Neural cell (in vitro differentiated cells): Measurements from ENCODE around the gene PCP4L1. TPM values are rescaled to one million over a fixed set of nuclear protein-coding genes. Genes with fewer than 3 reads are reported as not detected.

Experiments used
- H2AFZ ChIP-seq: fragments of 200-600, 300-800 bp; sonication (generic), shearing (Covaris generic); 2 replicates; pipeline ENCODE4 v1.6.0; 2014; ENCODE audit warnings: low read depth, mild to moderate bottlenecking, antibody characterized with exemption, low read length, moderate library complexity
- H3F3A ChIP-seq: fragments of 200-600 bp; shearing (Covaris generic); 2 replicates; pipeline ENCODE4 v1.6.1; 2016; ENCODE audit warnings: mild to moderate bottlenecking, moderate library complexity, mixed read lengths, antibody characterized with exemption, low read length; ENCODE audit not compliant: insufficient read depth, poor library complexity, severe bottlenecking
- H3K27ac ChIP-seq: fragments of 200-600, 300-800 bp; sonication (generic), shearing (Covaris generic); 2 replicates; pipeline ENCODE4 v1.5.1; 2014; ENCODE audit warnings: mild to moderate bottlenecking, low read length, moderate library complexity
- H3K27me3 ChIP-seq: fragments of 300-800, 200-600 bp; sonication (generic), shearing (Covaris generic); 2 replicates; pipeline ENCODE4 v1.6.0; 2014; ENCODE audit warnings: mild to moderate bottlenecking, low read depth, low read length, moderate library complexity; ENCODE audit not compliant: insufficient read depth
- H3K36me3 ChIP-seq: fragments of 300-800, 200-600 bp; sonication (generic), shearing (Covaris generic); 2 replicates; pipeline ENCODE4 v1.5.1; 2014; ENCODE audit warnings: mild to moderate bottlenecking, antibody characterized with exemption, low read length, moderate library complexity; ENCODE audit not compliant: insufficient read depth
- H3K4me2 ChIP-seq: fragments of 300-800, 200-600 bp; sonication (generic), shearing (Covaris generic); 2 replicates; pipeline ENCODE4 v1.6.0; 2014; ENCODE audit warnings: mild to moderate bottlenecking, low read length
- H3K4me3 ChIP-seq: fragments of 300-800, 200-600 bp; sonication (generic), shearing (Covaris generic); 2 replicates; pipeline ENCODE4 v1.5.1; 2014; ENCODE audit warnings: mild to moderate bottlenecking, low read length, moderate library complexity
- H3K79me2 ChIP-seq: fragments of 200-600 bp; shearing (Covaris generic); replicated peaks from 2 replicates; pipeline ENCODE4 v1.6.0; 2014; ENCODE audit warnings: mild to moderate bottlenecking, low read length, moderate library complexity; ENCODE audit not compliant: insufficient read depth
- H3K9ac ChIP-seq: fragments of 300-800, 200-600 bp; sonication (generic), shearing (Covaris generic); 2 replicates; pipeline ENCODE4 v1.6.1; 2016; ENCODE audit warnings: mild to moderate bottlenecking, low read length, mixed read lengths
- H3K9me2 ChIP-seq: fragments of 200-600 bp; shearing (Covaris generic); 2 replicates; pipeline ENCODE4 v1.6.1; 2016; ENCODE audit warnings: mild to moderate bottlenecking, low read length, mixed read lengths; ENCODE audit not compliant: insufficient read depth
- H3K9me3 ChIP-seq: fragments of 200-600, 300-800 bp; sonication (generic), shearing (Covaris generic); 2 replicates; pipeline ENCODE4 v1.6.1; 2016; ENCODE audit warnings: mild to moderate bottlenecking, mixed run types, low read length, moderate library complexity, mixed read lengths
- H4K20me1 ChIP-seq: fragments of 200-600 bp; shearing (Covaris generic); 2 replicates; pipeline ENCODE4 v1.6.1; 2016; ENCODE audit warnings: mild to moderate bottlenecking, mixed run types; ENCODE audit not compliant: insufficient read depth
- EP300 ChIP-seq: fragments of 450-650 bp; conservative IDR thresholded peaks from 2 replicates; pipeline ENCODE4 v1.6.1; 2014; ENCODE audit warnings: antibody characterized with exemption, mild to moderate bottlenecking, moderate library complexity; ENCODE audit not compliant: poor library complexity, severe bottlenecking
- EZH2 ChIP-seq: fragments of 200-600, 300-800 bp; shearing (Covaris generic), sonication (generic); IDR thresholded peaks from 2 replicates; pipeline ENCODE4 v1.6.1; 2014; ENCODE audit warnings: antibody characterized with exemption, low read length, borderline replicate concordance, mild to moderate bottlenecking; ENCODE audit not compliant: insufficient read depth, poor library complexity, severe bottlenecking
- MXI1 ChIP-seq: fragments of 450-650 bp; conservative IDR thresholded peaks from 2 replicates; pipeline ENCODE4 v1.6.1; 2014; ENCODE audit warnings: antibody characterized with exemption, mild to moderate bottlenecking; ENCODE audit not compliant: poor library complexity, severe bottlenecking
- POLR2AphosphoS5 ChIP-seq: IDR thresholded peaks from 2 replicates; pipeline ENCODE4 v1.6.1; 2012
- SMC3 ChIP-seq: fragments of 450-650 bp; conservative IDR thresholded peaks from 2 replicates; pipeline ENCODE4 v1.6.1; 2014; ENCODE audit warnings: antibody characterized with exemption, mild to moderate bottlenecking, moderate library complexity; ENCODE audit not compliant: poor library complexity
- polyA plus RNA-seq: library from polyadenylated mRNA; depleted of rRNA; stranded (reverse); fragments of >200 nt; gene quantifications from 2 replicates; pipeline ENCODE4 v1.2.3, GENCODE V29; 2014
- TF ChIP-seq, protein P1 (sequence below): IDR thresholded peaks from 2 replicates; pipeline ENCODE4 v1.6.1; 2012; ENCODE audit warnings: borderline replicate concordance

PCP4L1 gene
- polyA plus RNA-seq, 1 donor from 2014 or later, result 51.2 TPM

GRCh38 chr1:161260376-161261260, 2.1 kb downstream of the PCP4L1 start:
- Histone ChIP-seq H3K4me3 (peak overlapping the region; percentile 50), H2AFZ (no peak overlapping the region), H3K9me3 (peaks cover 3% of the 10 kb centered on the region), H3K4me2 (peak overlapping the region; percentile 32), H3K36me3 (no peaks in the 10 kb centered on the region), H3F3A (no peaks in the 10 kb centered on the region), H3K27ac (peak overlapping the region; percentile 60), H3K9ac (peak overlapping the region; percentile 45), H3K79me2 (no peaks in the 10 kb centered on the region), H3K9me2 (no peaks in the 10 kb centered on the region), H3K27me3 (peaks cover 20% of the 10 kb centered on the region), H4K20me1 (no peaks in the 10 kb centered on the region)
- TF ChIP-seq MXI1 (peak; percentile 11), EZH2 (no peak)
- TF ChIP-seq, protein P1, sequence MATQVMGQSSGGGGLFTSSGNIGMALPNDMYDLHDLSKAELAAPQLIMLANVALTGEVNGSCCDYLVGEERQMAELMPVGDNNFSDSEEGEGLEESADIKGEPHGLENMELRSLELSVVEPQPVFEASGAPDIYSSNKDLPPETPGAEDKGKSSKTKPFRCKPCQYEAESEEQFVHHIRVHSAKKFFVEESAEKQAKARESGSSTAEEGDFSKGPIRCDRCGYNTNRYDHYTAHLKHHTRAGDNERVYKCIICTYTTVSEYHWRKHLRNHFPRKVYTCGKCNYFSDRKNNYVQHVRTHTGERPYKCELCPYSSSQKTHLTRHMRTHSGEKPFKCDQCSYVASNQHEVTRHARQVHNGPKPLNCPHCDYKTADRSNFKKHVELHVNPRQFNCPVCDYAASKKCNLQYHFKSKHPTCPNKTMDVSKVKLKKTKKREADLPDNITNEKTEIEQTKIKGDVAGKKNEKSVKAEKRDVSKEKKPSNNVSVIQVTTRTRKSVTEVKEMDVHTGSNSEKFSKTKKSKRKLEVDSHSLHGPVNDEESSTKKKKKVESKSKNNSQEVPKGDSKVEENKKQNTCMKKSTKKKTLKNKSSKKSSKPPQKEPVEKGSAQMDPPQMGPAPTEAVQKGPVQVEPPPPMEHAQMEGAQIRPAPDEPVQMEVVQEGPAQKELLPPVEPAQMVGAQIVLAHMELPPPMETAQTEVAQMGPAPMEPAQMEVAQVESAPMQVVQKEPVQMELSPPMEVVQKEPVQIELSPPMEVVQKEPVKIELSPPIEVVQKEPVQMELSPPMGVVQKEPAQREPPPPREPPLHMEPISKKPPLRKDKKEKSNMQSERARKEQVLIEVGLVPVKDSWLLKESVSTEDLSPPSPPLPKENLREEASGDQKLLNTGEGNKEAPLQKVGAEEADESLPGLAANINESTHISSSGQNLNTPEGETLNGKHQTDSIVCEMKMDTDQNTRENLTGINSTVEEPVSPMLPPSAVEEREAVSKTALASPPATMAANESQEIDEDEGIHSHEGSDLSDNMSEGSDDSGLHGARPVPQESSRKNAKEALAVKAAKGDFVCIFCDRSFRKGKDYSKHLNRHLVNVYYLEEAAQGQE, result no peak

GRCh38 chr1:161261261-161262235, 3.0 kb downstream of the PCP4L1 start:
- Histone ChIP-seq H3F3A (no peaks in the 10 kb centered on the region), H3K4me2 (peak overlapping the region; percentile 32), H3K36me3 (no peaks in the 10 kb centered on the region), H2AFZ (no peak overlapping the region), H3K27me3 (peaks cover 20% of the 10 kb centered on the region), H3K9me2 (no peaks in the 10 kb centered on the region), H3K9ac (peak overlapping the region; percentile 45), H3K9me3 (peaks cover 3% of the 10 kb centered on the region), H3K79me2 (no peaks in the 10 kb centered on the region), H3K27ac (peak overlapping the region; percentile 60), H3K4me3 (peak overlapping the region; percentile 50), H4K20me1 (no peaks in the 10 kb centered on the region)
- TF ChIP-seq, protein P1, result peak; percentile 84
- TF ChIP-seq EP300 (peak; percentile 32), POLR2AphosphoS5 (peak; percentile 73), MXI1 (no peak), SMC3 (no peak)
